IgD-negative memory B cell (primary cell): ENCODE measurements around the gene CACNG8. TPM values are rescaled to one million over a fixed set of nuclear protein-coding genes. Genes with fewer than 3 reads are reported as not detected.

ENCODE experiments used
- H3K27ac Mint-ChIP-seq, 3 donors: one replicate each; pipeline ENCODE4 v1.8.0; 2020 to 2022; ENCODE audit warnings: mild to moderate bottlenecking in 3 of 3, mixed read lengths in 3 of 3, moderate library complexity in 1 of 3
- H3K27me3 Mint-ChIP-seq: one replicate; pipeline ENCODE4 v1.8.0; 2021; ENCODE audit warnings: mixed read lengths
- H3K36me3 Mint-ChIP-seq: one replicate; pipeline ENCODE4 v1.8.0; 2020; ENCODE audit warnings: mild to moderate bottlenecking, mixed read lengths
- H3K4me1 Mint-ChIP-seq, 3 donors: one replicate each; pipeline ENCODE4 v1.8.0; 2020 to 2022; ENCODE audit warnings: mixed read lengths in 3 of 3, mild to moderate bottlenecking in 1 of 3
- H3K4me3 Mint-ChIP-seq, 4 donors: one replicate each; pipeline ENCODE4 v1.8.0; 2020 to 2022; ENCODE audit warnings: mild to moderate bottlenecking in 4 of 4, mixed read lengths in 4 of 4, moderate library complexity in 3 of 4
- H3K9me3 Mint-ChIP-seq, 3 donors: one replicate each; pipeline ENCODE4 v1.8.0; 2020 to 2021; ENCODE audit warnings: mixed read lengths in 3 of 3, mild to moderate bottlenecking in 1 of 3
- polyA plus RNA-seq: library from polyadenylated mRNA; unstranded; fragments of 300-500 nt; fragmentation: Illumina TruSeq; gene quantifications from one replicate; pipeline ENCODE4 v1.2.3, GENCODE V29; 2021

CACNG8 gene
- polyA plus RNA-seq, 1 donor from 2014 or later = not detected

DNA sequence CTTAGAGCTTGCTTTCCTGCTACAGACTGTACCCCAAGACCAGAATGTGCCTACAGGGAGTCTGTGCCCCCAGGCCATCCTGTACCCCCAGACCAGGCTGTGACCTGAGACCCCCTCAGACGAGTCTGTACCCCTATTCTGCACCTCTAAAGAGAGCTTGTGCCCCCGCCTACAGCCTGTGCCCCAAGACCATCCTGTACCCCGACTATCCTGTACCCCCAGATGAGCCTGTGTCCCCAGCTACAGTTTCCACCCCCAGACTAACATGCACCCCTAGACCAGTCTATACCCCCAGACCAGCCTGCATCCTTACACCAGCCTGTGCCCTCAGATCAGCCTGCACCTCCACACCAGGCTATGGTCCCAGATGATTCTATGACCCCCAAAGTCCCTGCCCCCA is 30.7 kb downstream of the CACNG8 start:
- Mint-ChIP-seq H3K4me1 (no peaks in the 10 kb centered on the region), H3K36me3 (no peaks in the 10 kb centered on the region), H3K27me3 (peaks cover 29% of the 10 kb centered on the region), H3K9me3 (peaks cover 0 to 5% (median 3%) of the 10 kb centered on the region in 3 donors), H3K27ac (no peak overlapping the region), H3K4me3 (no peak overlapping the region)

DNA sequence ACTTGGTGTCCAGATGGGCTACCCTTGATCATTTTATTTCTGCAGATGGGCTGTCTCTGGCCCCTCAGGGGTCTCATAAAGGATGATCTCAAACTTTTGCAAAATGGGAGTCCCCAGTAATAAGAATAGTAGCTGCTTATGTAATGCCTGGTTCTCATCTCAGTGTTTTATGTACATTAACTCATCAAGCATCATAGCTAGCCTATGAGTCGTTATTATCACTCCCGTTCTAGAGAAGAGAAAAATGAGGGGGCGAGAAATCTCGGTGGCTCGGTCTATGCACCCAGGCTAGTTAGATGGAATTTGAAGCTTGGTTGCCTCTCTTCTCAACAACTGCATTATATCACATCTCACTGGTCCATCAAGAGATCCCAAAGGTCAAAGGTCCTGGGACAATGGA is 32.1 kb downstream of the CACNG8 start:
- Mint-ChIP-seq H3K27ac (no peak overlapping the region), H3K4me1 (no peaks in the 10 kb centered on the region), H3K27me3 (peaks cover 31% of the 10 kb centered on the region), H3K36me3 (no peaks in the 10 kb centered on the region), H3K4me3 (no peak overlapping the region), H3K9me3 (peaks cover 0 to 5% (median 3%) of the 10 kb centered on the region in 3 donors)

DNA sequence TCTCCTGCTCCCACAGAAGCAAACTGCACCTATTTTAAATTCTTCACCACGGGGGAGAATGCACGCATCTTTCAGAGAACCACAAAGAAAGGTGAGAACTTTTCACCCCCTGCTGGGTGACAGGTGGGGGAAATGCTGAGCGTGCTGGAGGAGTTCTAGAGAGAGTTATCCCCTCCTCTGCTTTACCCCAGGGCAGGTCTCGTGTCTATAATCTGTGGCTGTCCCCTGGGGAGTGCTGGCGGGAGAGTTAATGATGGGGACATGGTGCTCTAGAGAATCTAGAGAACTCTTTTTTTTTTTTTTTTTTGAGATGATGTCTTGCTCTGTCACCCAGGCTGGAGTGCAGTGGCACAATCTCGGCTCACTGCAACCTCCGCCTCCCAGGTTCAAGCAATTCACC is 35.5 kb downstream of the CACNG8 start:
- H3K27me3 Mint-ChIP-seq = peaks cover 27% of the 10 kb centered on the region
- peaks cover 0 to 5% (median 3%) of the 10 kb centered on the region in 3 donors for H3K9me3 Mint-ChIP-seq
- no peaks in the 10 kb centered on the region for H3K36me3 Mint-ChIP-seq
- no peak overlapping the region for H3K27ac Mint-ChIP-seq
- no peaks in the 10 kb centered on the region for H3K4me1 Mint-ChIP-seq
- H3K4me3 Mint-ChIP-seq = no peak overlapping the region

DNA sequence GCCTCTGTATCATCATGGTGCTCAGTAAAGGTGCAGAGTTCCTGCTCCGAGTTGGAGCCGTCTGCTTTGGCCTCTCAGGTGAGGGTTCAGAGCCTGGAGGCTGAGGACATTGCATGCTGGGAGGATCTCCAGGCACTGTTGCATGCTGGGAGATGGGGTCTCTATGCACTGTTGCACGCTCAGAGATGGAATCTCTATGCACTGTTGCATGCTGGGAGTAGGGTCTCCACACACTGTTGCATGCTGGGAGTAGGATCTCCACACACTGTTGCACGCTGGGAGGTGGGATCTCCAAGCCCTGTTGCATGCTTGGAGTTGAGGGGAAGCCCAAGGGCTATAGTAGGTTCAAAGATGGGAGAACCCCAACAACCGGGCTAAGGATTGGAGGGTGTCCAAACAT is 37.0 kb downstream of the CACNG8 start:
- Mint-ChIP-seq H3K27ac (no peak overlapping the region), H3K27me3 (peaks cover 18% of the 10 kb centered on the region), H3K4me1 (no peaks in the 10 kb centered on the region), H3K36me3 (no peaks in the 10 kb centered on the region), H3K4me3 (no peak overlapping the region), H3K9me3 (peaks cover 0 to 1% (median 0%) of the 10 kb centered on the region in 3 donors)

DNA sequence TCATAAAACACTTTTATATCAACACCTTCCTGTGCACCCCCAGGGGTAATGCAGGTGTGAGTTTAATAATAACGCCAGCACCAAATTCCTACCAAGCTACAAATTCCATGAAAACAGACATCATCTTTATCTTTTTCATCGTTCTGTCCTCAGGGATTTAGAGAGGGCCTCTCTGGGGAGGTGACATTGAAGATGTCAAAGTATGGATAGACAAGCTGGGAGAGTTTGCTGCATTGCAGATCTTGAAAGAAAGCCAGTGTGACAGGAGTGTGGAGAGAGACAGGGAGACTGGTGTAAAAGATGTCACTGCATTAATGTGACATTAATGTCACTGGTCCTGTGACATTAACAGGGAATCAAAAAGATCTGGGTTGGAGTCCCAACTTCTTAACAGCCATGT is 38.8 kb downstream of the CACNG8 start:
- Mint-ChIP-seq H3K9me3 (peaks cover 0 to 1% (median 0%) of the 10 kb centered on the region in 3 donors), H3K4me3 (no peak overlapping the region), H3K27ac (no peak overlapping the region), H3K36me3 (no peaks in the 10 kb centered on the region), H3K4me1 (no peaks in the 10 kb centered on the region), H3K27me3 (peaks cover 16% of the 10 kb centered on the region)

DNA sequence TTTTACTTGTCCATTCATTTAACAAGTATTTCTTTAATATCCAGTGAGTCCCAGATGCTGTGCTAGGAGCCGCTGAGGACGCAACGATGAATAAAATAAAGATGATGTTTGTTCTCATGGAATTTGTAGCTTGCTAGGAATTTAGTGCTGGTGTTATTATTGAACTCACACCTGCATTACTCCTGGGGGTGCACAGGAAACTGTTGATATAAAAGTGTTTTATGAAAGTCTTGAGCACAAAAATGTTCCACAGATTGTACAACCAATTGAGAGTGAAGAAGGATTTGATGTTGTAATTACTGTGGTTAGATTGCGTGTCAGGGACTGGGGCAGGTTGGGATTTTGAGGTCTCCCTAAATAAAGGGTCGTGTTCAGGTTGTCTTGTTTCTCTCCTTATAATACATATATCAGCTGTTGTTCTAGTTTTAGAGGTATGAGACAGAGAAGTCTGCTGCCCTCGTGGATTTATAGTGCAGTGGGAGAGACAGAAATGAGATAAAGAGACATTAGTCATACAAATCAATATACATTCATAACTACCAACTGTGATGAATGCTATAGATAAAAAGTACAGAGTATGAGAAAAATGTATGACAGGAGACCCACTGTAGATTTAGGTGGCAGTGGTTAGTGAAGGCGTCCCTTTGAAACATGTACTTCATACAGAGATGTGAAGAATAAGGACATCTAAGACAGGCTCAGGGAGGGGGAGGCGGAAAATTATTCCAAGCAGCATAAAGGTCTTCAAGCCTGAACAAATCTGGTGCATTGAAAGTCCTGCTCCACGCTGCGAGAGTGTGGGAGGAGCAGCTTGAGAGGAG is 40.0 kb downstream of the CACNG8 start:
- Mint-ChIP-seq H3K27me3 (peaks cover 16% of the 10 kb centered on the region), H3K4me3 (no peak overlapping the region), H3K4me1 (no peaks in the 10 kb centered on the region), H3K36me3 (no peaks in the 10 kb centered on the region), H3K27ac (no peak overlapping the region), H3K9me3 (peaks cover 0 to 1% (median 0%) of the 10 kb centered on the region in 3 donors)

DNA sequence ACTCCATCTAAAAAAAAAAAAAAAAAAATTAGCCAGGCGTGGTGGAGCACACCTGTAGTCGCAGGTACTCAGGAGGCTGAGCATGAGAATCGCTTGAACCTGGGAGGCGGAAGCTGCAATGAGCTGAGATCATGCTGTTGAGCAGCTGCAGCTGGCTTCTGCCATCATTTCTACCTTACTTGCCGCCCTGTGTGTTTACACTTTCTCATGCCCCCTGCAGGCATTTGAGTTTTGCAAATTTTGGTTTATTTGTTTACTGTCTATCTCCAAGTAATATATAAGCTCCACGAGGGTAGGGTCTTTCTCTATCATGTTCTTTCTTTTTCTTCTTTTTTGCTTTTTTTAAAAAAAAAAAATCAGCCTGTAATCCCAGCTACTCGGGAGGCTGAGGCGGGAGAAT is 46.7 kb downstream of the CACNG8 start:
- Mint-ChIP-seq H3K36me3 (peaks cover 2% of the 10 kb centered on the region), H3K4me1 (no peaks in the 10 kb centered on the region), H3K27me3 (peaks cover 5% of the 10 kb centered on the region), H3K4me3 (no peak overlapping the region), H3K9me3 (no peaks in the 10 kb centered on the region), H3K27ac (no peak overlapping the region)

DNA sequence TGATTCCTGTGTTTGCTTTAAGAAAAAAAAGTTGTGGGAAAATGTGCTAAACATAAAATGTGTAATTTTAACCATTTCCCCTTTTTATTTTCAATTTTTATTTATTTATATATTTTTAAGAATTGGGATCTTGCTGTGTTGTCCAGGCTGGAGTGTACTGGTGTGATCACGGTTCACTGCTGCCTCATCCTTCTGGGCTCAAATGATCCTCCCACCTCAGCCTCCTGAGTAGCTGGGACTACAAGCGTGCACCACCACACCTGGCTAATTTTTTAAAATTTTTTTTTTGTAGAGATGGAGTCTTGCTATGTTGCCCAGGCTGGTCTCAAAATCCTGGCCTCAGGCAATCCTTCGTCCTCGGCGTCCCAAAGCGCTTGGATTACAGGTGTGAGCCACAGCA is 47.7 kb downstream of the CACNG8 start:
- H3K4me1 Mint-ChIP-seq = peaks cover 0 to 3% (median 0%) of the 10 kb centered on the region in 3 donors

DNA sequence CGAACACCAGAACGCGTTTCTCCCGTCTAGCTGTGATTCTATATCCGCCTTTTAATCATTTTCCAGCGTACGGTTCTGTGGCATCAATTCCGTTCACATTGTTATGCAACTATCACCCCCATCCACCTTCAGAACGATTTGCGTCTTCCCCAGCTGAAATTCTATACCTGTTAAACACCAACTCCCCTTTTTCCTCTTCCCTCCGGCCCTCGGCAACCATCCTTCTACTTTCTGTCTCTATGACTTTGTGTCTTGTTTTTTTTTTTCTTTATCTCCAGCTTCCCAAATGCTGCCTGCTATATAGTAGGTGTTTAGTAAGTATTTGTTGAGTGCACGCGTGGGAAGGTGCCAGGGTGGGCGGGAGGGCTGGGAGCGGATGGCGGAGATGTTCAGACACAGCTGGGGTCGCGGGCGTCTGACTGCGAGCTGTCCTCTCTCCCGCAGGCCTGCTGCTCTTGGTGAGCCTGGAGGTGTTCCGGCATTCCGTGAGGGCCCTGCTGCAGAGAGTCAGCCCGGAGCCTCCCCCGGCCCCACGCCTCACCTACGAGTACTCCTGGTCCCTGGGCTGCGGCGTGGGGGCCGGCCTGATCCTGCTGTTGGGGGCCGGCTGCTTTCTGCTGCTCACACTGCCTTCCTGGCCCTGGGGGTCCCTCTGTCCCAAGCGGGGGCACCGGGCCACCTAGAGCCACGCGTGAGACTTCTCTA is 48.9 kb downstream of the CACNG8 start:
- H3K9me3 Mint-ChIP-seq = peaks cover 0 to 4% (median 1%) of the 10 kb centered on the region in 3 donors
- peaks cover 2% of the 10 kb centered on the region for H3K36me3 Mint-ChIP-seq
- peaks cover 0 to 3% (median 0%) of the 10 kb centered on the region in 3 donors for H3K4me1 Mint-ChIP-seq
- H3K4me3 Mint-ChIP-seq = peak overlapping the region in 1 of 4 donors; percentile 10
- H3K27me3 Mint-ChIP-seq = peaks cover 6% of the 10 kb centered on the region
- H3K27ac Mint-ChIP-seq = no peak overlapping the region

More for the DNA sequence above, 47.7 kb downstream of the CACNG8 start:
- Mint-ChIP-seq H3K36me3 (peaks cover 2% of the 10 kb centered on the region), H3K9me3 (peaks cover 0 to 4% (median 1%) of the 10 kb centered on the region in 3 donors), H3K27me3 (peaks cover 4% of the 10 kb centered on the region), H3K4me3 (no peak overlapping the region), H3K27ac (no peak overlapping the region)

DNA sequence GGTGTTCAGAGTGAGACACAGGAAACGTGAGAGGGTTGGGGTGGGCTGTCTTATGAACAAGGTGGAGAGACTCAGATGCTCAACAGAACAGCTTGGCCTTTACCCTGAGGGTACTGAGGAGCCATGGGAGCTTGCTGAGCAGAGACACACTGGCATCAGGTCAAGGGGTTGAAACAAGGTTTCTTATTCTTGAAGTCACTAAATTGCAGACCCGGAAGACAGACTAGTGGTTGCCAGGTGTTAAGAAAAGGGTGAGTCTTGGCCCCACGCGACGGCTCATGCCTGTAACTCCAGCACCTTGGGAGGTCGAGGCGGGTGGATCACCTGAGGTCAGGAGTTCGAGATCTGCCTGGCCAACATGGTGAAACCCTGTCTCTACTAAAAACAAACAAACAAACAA is 51.1 kb downstream of the CACNG8 start:
- Mint-ChIP-seq H3K36me3 (no peaks in the 10 kb centered on the region), H3K4me3 (no peak overlapping the region), H3K27ac (no peak overlapping the region), H3K9me3 (peaks cover 0 to 4% (median 1%) of the 10 kb centered on the region in 3 donors), H3K27me3 (peaks cover 2% of the 10 kb centered on the region), H3K4me1 (peaks cover 0 to 3% (median 0%) of the 10 kb centered on the region in 3 donors)

DNA sequence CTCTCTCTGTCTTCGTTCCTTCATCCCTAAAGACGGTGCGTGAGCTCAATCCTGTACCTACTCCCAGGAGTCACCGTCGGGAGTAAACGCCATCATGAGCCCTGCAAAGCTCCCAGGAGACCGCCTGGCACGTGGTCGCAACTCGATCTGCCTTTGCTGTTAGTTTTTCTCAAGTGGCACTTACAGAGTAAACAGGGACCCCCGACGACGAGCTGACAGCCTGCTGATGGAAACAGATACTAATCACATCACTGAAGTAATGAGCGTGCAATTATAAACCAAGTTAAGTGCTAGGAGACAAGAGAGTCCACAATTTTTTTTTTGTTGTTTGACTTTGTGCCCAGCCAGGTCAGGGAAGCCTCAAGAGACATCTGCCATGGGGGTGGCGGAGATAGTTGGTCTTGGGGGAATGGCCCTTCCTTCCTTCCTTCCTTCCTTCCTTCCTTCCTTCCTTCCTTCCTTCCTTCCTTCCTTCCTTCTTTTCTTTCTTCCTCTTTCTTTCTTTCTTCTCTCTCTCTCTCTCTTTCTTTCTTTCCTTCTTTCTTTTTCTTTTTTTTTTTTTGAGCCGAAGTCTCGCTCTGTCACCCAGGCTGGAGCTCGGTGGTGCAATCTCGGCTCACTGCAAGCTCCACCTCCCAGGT is 52.3 kb downstream of the CACNG8 start:
- no peaks in the 10 kb centered on the region for H3K36me3 Mint-ChIP-seq
- no peak overlapping the region for H3K27ac Mint-ChIP-seq
- peak overlapping the region in 1 of 4 donors; percentile 58 for H3K4me3 Mint-ChIP-seq
- peaks cover 0 to 3% (median 0%) of the 10 kb centered on the region in 3 donors for H3K4me1 Mint-ChIP-seq
- peaks cover 0 to 4% (median 1%) of the 10 kb centered on the region in 3 donors for H3K9me3 Mint-ChIP-seq
- H3K27me3 Mint-ChIP-seq = peaks cover 2% of the 10 kb centered on the region

DNA sequence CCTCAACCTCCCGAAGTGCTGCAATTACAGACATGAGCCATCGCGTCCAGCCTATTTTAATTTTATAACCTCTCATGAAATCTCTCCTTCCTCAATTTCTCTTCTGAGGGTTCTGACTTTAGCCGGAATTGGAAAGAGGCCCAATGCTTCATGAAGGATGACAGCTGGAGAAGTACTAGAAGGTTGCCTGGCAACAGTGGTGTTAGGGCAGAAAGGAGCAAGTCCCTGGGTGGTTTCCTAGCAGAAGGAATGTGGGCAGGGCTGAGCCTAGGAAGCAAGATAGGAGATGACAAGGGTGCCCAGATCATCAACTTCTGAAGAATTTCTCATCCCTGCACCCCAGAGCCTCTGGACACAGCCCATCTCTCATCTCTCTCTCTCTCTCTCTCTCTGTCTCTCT is 54.5 kb downstream of the CACNG8 start:
- Mint-ChIP-seq H3K36me3 (no peaks in the 10 kb centered on the region), H3K27me3 (peaks cover 9% of the 10 kb centered on the region), H3K9me3 (peaks cover 0 to 7% (median 1%) of the 10 kb centered on the region in 3 donors), H3K27ac (no peak overlapping the region), H3K4me3 (peak overlapping the region in 1 of 4 donors; percentile 39), H3K4me1 (peaks cover 0 to 3% (median 0%) of the 10 kb centered on the region in 3 donors)

DNA sequence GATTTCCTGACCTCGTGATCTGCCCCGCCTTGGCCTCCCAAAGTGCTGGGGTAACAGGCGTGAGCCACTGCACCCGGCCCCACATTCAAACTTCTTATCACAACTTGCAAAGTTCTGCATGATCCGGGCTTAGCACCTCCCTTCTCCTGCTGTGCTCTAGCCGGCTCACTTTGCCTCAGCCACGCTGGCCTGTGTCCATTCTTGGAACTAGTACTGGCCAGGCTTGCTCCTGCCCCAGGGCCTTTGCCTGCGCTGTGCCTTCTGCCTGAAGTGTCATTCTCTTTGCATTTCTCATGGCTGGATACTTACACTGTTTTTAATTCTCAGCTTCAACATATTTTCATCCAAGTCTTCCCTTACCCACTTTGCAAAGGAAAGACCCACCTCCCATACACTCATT is 58.6 kb downstream of the CACNG8 start:
- Mint-ChIP-seq H3K36me3 (peaks cover 2% of the 10 kb centered on the region), H3K27me3 (peaks cover 12% of the 10 kb centered on the region), H3K4me3 (no peak overlapping the region), H3K9me3 (peaks cover 0 to 3% (median 0%) of the 10 kb centered on the region in 3 donors), H3K4me1 (no peaks in the 10 kb centered on the region), H3K27ac (no peak overlapping the region)

DNA sequence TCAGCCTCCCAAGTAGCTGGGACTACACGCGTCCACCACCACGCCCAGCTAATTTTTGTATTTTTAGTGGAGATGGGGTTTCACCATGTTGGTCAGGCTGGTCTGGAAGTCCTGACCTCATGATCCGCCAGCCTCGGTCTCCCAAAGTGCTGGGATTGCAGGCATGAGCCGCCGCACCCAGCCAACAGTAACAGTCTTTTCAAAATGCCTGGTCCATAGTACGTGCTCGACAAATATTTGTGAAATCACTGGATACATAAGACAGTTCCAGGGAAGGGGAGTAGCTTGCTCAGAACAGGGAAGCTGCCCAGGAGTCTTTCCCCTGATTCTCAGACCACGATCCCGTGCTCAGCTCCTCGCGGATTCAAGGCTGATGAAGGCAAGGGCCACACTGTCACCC is 59.2 kb downstream of the CACNG8 start:
- no peak overlapping the region for H3K4me3 Mint-ChIP-seq
- peaks cover 12% of the 10 kb centered on the region for H3K27me3 Mint-ChIP-seq
- peaks cover 0 to 3% (median 0%) of the 10 kb centered on the region in 3 donors for H3K9me3 Mint-ChIP-seq
- H3K27ac Mint-ChIP-seq = no peak overlapping the region
- H3K4me1 Mint-ChIP-seq = no peaks in the 10 kb centered on the region
- peaks cover 2% of the 10 kb centered on the region for H3K36me3 Mint-ChIP-seq

DNA sequence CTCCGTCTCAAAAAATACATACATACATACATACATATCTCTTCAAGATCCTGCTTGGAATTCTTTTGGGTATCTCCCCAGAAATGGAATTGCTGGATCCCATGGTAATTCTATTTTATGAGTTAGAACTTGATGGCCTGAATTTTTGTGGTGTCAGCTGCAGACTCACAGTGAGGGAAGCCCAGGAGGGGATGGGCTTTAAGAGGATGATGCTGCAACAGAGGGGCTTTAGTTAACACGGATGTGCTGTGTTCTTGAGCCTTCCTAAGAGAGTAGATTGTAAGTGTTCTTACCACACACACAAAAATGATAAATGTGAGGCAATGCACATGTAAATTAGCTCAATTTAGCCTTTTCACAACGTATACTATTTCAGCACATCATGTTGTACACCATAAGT is 60.5 kb downstream of the CACNG8 start:
- Mint-ChIP-seq H3K36me3 (peaks cover 2% of the 10 kb centered on the region), H3K27me3 (peaks cover 12% of the 10 kb centered on the region), H3K9me3 (peaks cover 0 to 3% (median 0%) of the 10 kb centered on the region in 3 donors), H3K4me3 (no peak overlapping the region), H3K27ac (no peak overlapping the region), H3K4me1 (no peaks in the 10 kb centered on the region)
